Endothelial cell of umbilical vein (primary cell): ENCODE data around the gene KAZN. TPM values are rescaled to one million over a fixed set of nuclear protein-coding genes. Genes with fewer than 3 reads are reported as not detected.

Experiments
- BruUV-seq: library from RNA; stranded (reverse); fragments of 400-500 nt; replicated peaks from 2 replicates; lab custom pipeline; 2021; lab: Mats Ljungman, UMichigan
- CTCF ChIA-PET: fragments of 300-600, 350-600 bp; sonication (Branson Sonifier 250); formaldehyde crosslinking; loops from one replicate; lab custom pipeline; 2021; ENCODE audit warnings: antibody characterized with exemption, inconsistent platforms; lab: Charles Lee
- POLR2A ChIA-PET: fragments of 300-600, 350-600 bp; sonication (Branson Sonifier 250); formaldehyde crosslinking; loops from one replicate; lab custom pipeline; 2021; ENCODE audit warnings: antibody characterized with exemption, inconsistent platforms; lab: Charles Lee
- DNase-seq: peaks from one replicate; pipeline ENCODE4 v3.0.0-alpha.2; 2011; ENCODE audit warnings: low read depth, low spot score
- FAIRE-seq: peaks from 2 replicates; lab custom pipeline; 2011; peaks lifted over from hg19 to GRCh38; lab: Jason Lieb, UNC
- H2AFZ ChIP-seq: 2 replicates; pipeline ENCODE4 v1.6.0; 2012; ENCODE audit warnings: low read depth, low read length, control low read depth, inconsistent platforms
- H3K27ac ChIP-seq: 2 replicates; pipeline ENCODE4 v1.5.1; 2011; ENCODE audit warnings: low read depth, mild to moderate bottlenecking, control low read depth, low read length, moderate library complexity; ENCODE audit not compliant: insufficient read depth
- H3K27me3 ChIP-seq, 2 experiments: 2 replicates each; pipeline versions ENCODE4 v1.6.0 to v1.6.1; 2011; ENCODE audit warnings: low read length in 2 of 2, mixed read lengths in 1 of 2; ENCODE audit not compliant: control insufficient read depth in 2 of 2, insufficient read depth in 2 of 2
- H3K36me3 ChIP-seq, 2 experiments: 2 replicates in 1 of 2; 3 replicates in 1 of 2; pipeline ENCODE4 v1.5.1; 2011; ENCODE audit warnings: low read length in 2 of 2, mild to moderate bottlenecking in 1 of 2, moderate library complexity in 1 of 2; ENCODE audit not compliant: control insufficient read depth in 2 of 2, insufficient read depth in 2 of 2; ENCODE audit errors: extremely low read depth in 1 of 2
- H3K4me1 ChIP-seq: 3 replicates; pipeline ENCODE4 v1.5.1; 2011; ENCODE audit warnings: mild to moderate bottlenecking, low read length; ENCODE audit not compliant: control insufficient read depth, insufficient read depth; ENCODE audit errors: extremely low read depth
- H3K4me2 ChIP-seq: 2 replicates; pipeline ENCODE4 v1.6.1; 2011; ENCODE audit warnings: low read length, control low read depth, mixed read lengths; ENCODE audit not compliant: insufficient read depth
- H3K4me3 ChIP-seq, 3 experiments: fragments of 200-600 bp in 1 of 3; sonication (generic), shearing (Covaris generic) in 1 of 3; replicated peaks in 1 of 3; 2 replicates each; pipeline ENCODE4 v1.5.1; 2011 to 2016; ENCODE audit warnings: control low read depth in 3 of 3, low read length in 3 of 3, mild to moderate bottlenecking in 2 of 3, inconsistent platforms in 1 of 3, low read depth in 1 of 3, moderate library complexity in 1 of 3; ENCODE audit not compliant: insufficient read depth in 1 of 3
- H3K79me2 ChIP-seq: 2 replicates; pipeline ENCODE4 v1.6.0; 2012; ENCODE audit warnings: low read length, inconsistent platforms; ENCODE audit not compliant: control insufficient read depth, insufficient read depth
- H3K9ac ChIP-seq: replicated peaks from 2 replicates; pipeline ENCODE3; 2011; ENCODE audit warnings: low read length, control low read depth; ENCODE audit not compliant: insufficient read depth; ENCODE audit errors: extremely low read depth
- H3K9me1 ChIP-seq: replicated peaks from 3 replicates; pipeline ENCODE4 v1.6.0; 2011; ENCODE audit warnings: mild to moderate bottlenecking, low read length; ENCODE audit not compliant: control insufficient read depth, insufficient read depth; ENCODE audit errors: extremely low read depth
- H3K9me3 ChIP-seq: replicated peaks from 2 replicates; pipeline ENCODE4 v1.5.1; 2012; ENCODE audit warnings: low read length, inconsistent platforms; ENCODE audit not compliant: control insufficient read depth, insufficient read depth
- H4K20me1 ChIP-seq: replicated peaks from 2 replicates; pipeline ENCODE3; 2011; ENCODE audit warnings: mild to moderate bottlenecking, low read length; ENCODE audit not compliant: control insufficient read depth, insufficient read depth; ENCODE audit errors: extremely low read depth
- CTCF ChIP-seq, 2 donors: IDR thresholded peaks; 1 replicate in 1 of 2; 2 replicates in 1 of 2; pipeline ENCODE4 v1.5.1; 2011; ENCODE audit warnings: low read length in 2 of 2, mild to moderate bottlenecking in 2 of 2, moderate library complexity in 2 of 2, control low read depth in 1 of 2, inconsistent platforms in 1 of 2, low read depth in 1 of 2; ENCODE audit not compliant: insufficient read depth in 1 of 2; ENCODE audit errors: extremely low read depth in 1 of 2
- EZH2 ChIP-seq: IDR thresholded peaks from 2 replicates; pipeline ENCODE4 v1.6.1; 2012; ENCODE audit warnings: borderline replicate concordance, low read depth, mild to moderate bottlenecking, moderate library complexity, low read length, inconsistent platforms; ENCODE audit not compliant: severe bottlenecking
- FOS ChIP-seq: IDR thresholded peaks from 2 replicates; pipeline ENCODE4 v1.6.1; 2011; ENCODE audit warnings: mild to moderate bottlenecking, low read length, moderate library complexity, borderline replicate concordance; ENCODE audit not compliant: insufficient read depth
- GATA2 ChIP-seq: IDR thresholded peaks from 2 replicates; pipeline ENCODE4 v1.7.0; 2011; ENCODE audit warnings: low read depth, mild to moderate bottlenecking, moderate library complexity, mixed read lengths, low read length; ENCODE audit not compliant: insufficient read length, insufficient read depth
- JUN ChIP-seq: IDR thresholded peaks from 2 replicates; pipeline ENCODE4 v1.6.1; 2011; ENCODE audit warnings: borderline replicate concordance, low read depth; ENCODE audit not compliant: insufficient read length, insufficient read depth
- MAX ChIP-seq: IDR thresholded peaks from 2 replicates; pipeline ENCODE4 v1.6.1; 2011; ENCODE audit not compliant: insufficient read depth, insufficient read length
- MYC ChIP-seq: IDR thresholded peaks from one replicate; pipeline ENCODE4 v1.6.1; 2011; ENCODE audit warnings: mild to moderate bottlenecking, low read depth, low read length
- POLR2A ChIP-seq: IDR thresholded peaks from 2 replicates; pipeline ENCODE4 v1.6.1; 2012; ENCODE audit warnings: low read depth, mild to moderate bottlenecking, control low read depth, low read length
- POLR2AphosphoS5 ChIP-seq: IDR thresholded peaks from 2 replicates; pipeline ENCODE4 v1.6.1; 2012; ENCODE audit warnings: low read depth, mild to moderate bottlenecking, control low read depth, low read length, moderate library complexity; ENCODE audit not compliant: insufficient read depth
- dilution Hi-C: fragments of 300-500 bp; cut with MboI; formaldehyde crosslinking; loops from one replicate; pipeline ENCODE4 v1.15.0; 2019; ENCODE audit warnings: low sequenced_read_pairs; ENCODE audit not compliant: extremely low pct_ligation_motif_present
- intact Hi-C: fragments of 100-400 bp; cut with micrococcal nuclease; formaldehyde crosslinking; loops from one replicate; pipeline ENCODE4 v1.10.0; 2022
- polyA plus RNA-seq, 4 experiments: library from polyadenylated mRNA; depleted of rRNA in 3 of 4; stranded (reverse) in 3 of 4; unstranded in 1 of 4; fragments of >200 nt; gene quantifications; 2 replicates each; pipeline versions ENCODE4 v1.2.1 to v1.2.3, GENCODE V29; 2011 to 2012; ENCODE audit warnings: missing spikeins in 1 of 4
- total RNA-seq: library from RNA; stranded (reverse); gene quantifications from 2 replicates; pipeline ENCODE4 v1.2.3, GENCODE V29; 2021

Gene KAZN
- total and polyA plus RNA-seq, 2 donors (not counting 3 experiments of a cell fraction or from before 2014, with no cell fraction given) = 1.6 to 5.8 TPM

- Histone ChIP-seq H3K4me2 (no peak overlapping the region), H3K27ac (no peak overlapping the region), H3K27me3 (no peaks in the 10 kb centered on the region), H3K9me1 (no peaks in the 10 kb centered on the region), H3K36me3 (no peaks in the 10 kb centered on the region), H3K9me3 (no peaks in the 10 kb centered on the region), H4K20me1 (no peaks in the 10 kb centered on the region), H3K9ac (no peak overlapping the region), H3K4me1 (no peaks in the 10 kb centered on the region), H2AFZ (no peak overlapping the region), H3K4me3 (no peak overlapping the region), H3K79me2 (no peaks in the 10 kb centered on the region)
- intact Hi-C loops = no loop called here
- ChIA-PET CTCF (no interaction called here), POLR2A (no interaction called here)
- dilution Hi-C loops = no loop called here
- TF ChIP-seq POLR2AphosphoS5 = no peak
- TF ChIP-seq MYC = no peak
- TF ChIP-seq MAX = no peak
- FAIRE-seq (no peak), DNase-seq (no peak)
- BruUV-seq = no TSS peak
Observed at GRCh38 chr1:14788080-14788479, 189.6 kb downstream of the KAZN start.

- no peaks in the 10 kb centered on the region for H3K36me3 ChIP-seq
- H3K79me2 ChIP-seq = no peaks in the 10 kb centered on the region
- CTCF ChIA-PET = no interaction called here
- no peak for TF ChIP-seq JUN
- TF ChIP-seq POLR2AphosphoS5 = no peak
- TF ChIP-seq MYC = no peak
- no peak for TF ChIP-seq MAX
- no peak for TF ChIP-seq FOS
- TF ChIP-seq EZH2 = no peak
- no peak for TF ChIP-seq POLR2A
- no peak for TF ChIP-seq GATA2
- TF ChIP-seq CTCF (IDR thresholded peaks at IDR 0.05; ENCODE audit: extremely low read depth in 1 of 2, insufficient read depth in 1 of 2, low read depth in 1 of 2, low read length in 2 of 2) = no peak
- DNase-seq (no peak), FAIRE-seq (no peak)
- no peaks in the 10 kb centered on the region for H3K27me3 ChIP-seq
- intact Hi-C loops (no loop called here), dilution Hi-C loops (no loop called here)
- H4K20me1 ChIP-seq = no peaks in the 10 kb centered on the region
- no peak overlapping the region for H2AFZ ChIP-seq
- no peak overlapping the region for H3K4me2 ChIP-seq
- H3K9me3 ChIP-seq = no peaks in the 10 kb centered on the region
- H3K27ac ChIP-seq = no peak overlapping the region
- BruUV-seq = no TSS peak
- no peak overlapping the region for H3K9ac ChIP-seq
- no peak overlapping the region for H3K4me3 ChIP-seq
- H3K9me1 ChIP-seq = no peaks in the 10 kb centered on the region
- no peaks in the 10 kb centered on the region for H3K4me1 ChIP-seq
- POLR2A ChIA-PET = no interaction called here
Observed at GRCh38 chr1:14790982-14791381, 192.5 kb downstream of the KAZN start.
